Measurements from ENCODE around the gene MMP3.

MMP3 gene

GRCh38 chr11:102793677-102794290 is 49.6 kb downstream of the MMP3 start:
- no peak overlapping the region for H3K27ac ChIP-seq (ENCODE audit: low read length, poor library complexity, severe bottlenecking)
- no peak overlapping the region for H3K9ac ChIP-seq (ENCODE audit: low read length)
- no peak overlapping the region for H4K91ac ChIP-seq (ENCODE audit: low read length)
- H3K4me2 ChIP-seq (ENCODE audit: low read length, poor library complexity, severe bottlenecking) = no peak overlapping the region
- H3K9me3 ChIP-seq (ENCODE audit: control insufficient read depth, low read length) = no peaks in the 10 kb centered on the region
- no peak for DNase-seq
- peaks cover 3% of the 10 kb centered on the region for H3K4me1 ChIP-seq (ENCODE audit: control insufficient read depth, insufficient read depth, low read depth, low read length)
- no peak overlapping the region for H2BK120ac ChIP-seq (ENCODE audit: low read depth, low read length)
- H4K8ac ChIP-seq (ENCODE audit: low read length) = no peak overlapping the region
- H3K4me3 ChIP-seq (ENCODE audit: insufficient read depth in 1 of 2, low read depth in 1 of 2, low read length in 2 of 2) = no peak overlapping the region
- H3K27me3 ChIP-seq (ENCODE audit: control insufficient read depth in 1 of 2, insufficient read depth in 1 of 2, low read length in 2 of 2) = no peaks in the 10 kb centered on the region
- no peak overlapping the region for H2AFZ ChIP-seq (ENCODE audit: low read depth, low read length)
- H3K79me1 ChIP-seq (replicated peaks; ENCODE audit: low read length, poor library complexity, severe bottlenecking) = no peaks in the 10 kb centered on the region
- H2BK5ac ChIP-seq (ENCODE audit: low read depth, low read length, poor library complexity, severe bottlenecking) = no peak overlapping the region
- H2AK5ac ChIP-seq (ENCODE audit: low read length, severe bottlenecking) = no peak overlapping the region
- no peak overlapping the region for H3K4ac ChIP-seq (ENCODE audit: low read depth in 1 of 2, low read length in 2 of 2)
- no peak overlapping the region for H2BK15ac ChIP-seq (ENCODE audit: low read depth, poor library complexity, severe bottlenecking)
- no peak overlapping the region for H3K23ac ChIP-seq (ENCODE audit: low read length in 2 of 2)
- 92% methylated on average over 4 of the region's 6 CpGs for WGBS
- no peak overlapping the region for H3K18ac ChIP-seq (ENCODE audit: low read depth in 1 of 2, low read length in 2 of 2)
- H3K36me3 ChIP-seq (ENCODE audit: control insufficient read depth in 1 of 2, insufficient read depth in 2 of 2, low read depth in 1 of 2, low read length in 2 of 2) = peaks cover 0 to 10% of the 10 kb centered on the region in 2 experiments
- H2BK12ac ChIP-seq (ENCODE audit: low read length in 2 of 2) = no peak overlapping the region
- no peak overlapping the region for H3K14ac ChIP-seq (ENCODE audit: low read length in 2 of 2)

- no peak overlapping the region for H2AK5ac ChIP-seq (ENCODE audit: low read length, severe bottlenecking)
- H3K4me2 ChIP-seq (ENCODE audit: low read length, poor library complexity, severe bottlenecking) = no peak overlapping the region
- no peaks in the 10 kb centered on the region for H3K9me3 ChIP-seq (ENCODE audit: control insufficient read depth, low read length)
- no peaks in the 10 kb centered on the region for H3K79me1 ChIP-seq (replicated peaks; ENCODE audit: low read length, poor library complexity, severe bottlenecking)
- no peak overlapping the region for H3K18ac ChIP-seq (ENCODE audit: low read depth in 1 of 2, low read length in 2 of 2)
- H3K36me3 ChIP-seq (ENCODE audit: control insufficient read depth in 1 of 2, insufficient read depth in 2 of 2, low read depth in 1 of 2, low read length in 2 of 2) = peaks cover 0 to 10% of the 10 kb centered on the region in 2 experiments
- H3K4me1 ChIP-seq (ENCODE audit: control insufficient read depth, insufficient read depth, low read depth, low read length) = peaks cover 1% of the 10 kb centered on the region
- no peak overlapping the region for H3K9ac ChIP-seq (ENCODE audit: low read length)
- no peak overlapping the region for H2BK12ac ChIP-seq (ENCODE audit: low read length in 2 of 2)
- 96% methylated on average over 5 of the region's 5 CpGs for WGBS
- no peak overlapping the region for H3K27ac ChIP-seq (ENCODE audit: low read length, poor library complexity, severe bottlenecking)
- no peak overlapping the region for H2BK5ac ChIP-seq (ENCODE audit: low read depth, low read length, poor library complexity, severe bottlenecking)
- H3K4ac ChIP-seq (ENCODE audit: low read depth in 1 of 2, low read length in 2 of 2) = no peak overlapping the region
- H4K91ac ChIP-seq (ENCODE audit: low read length) = no peak overlapping the region
- no peak overlapping the region for H2BK15ac ChIP-seq (ENCODE audit: low read depth, poor library complexity, severe bottlenecking)
- no peak overlapping the region for H3K23ac ChIP-seq (ENCODE audit: low read length in 2 of 2)
- no peak overlapping the region for H3K14ac ChIP-seq (ENCODE audit: low read length in 2 of 2)
- H2AFZ ChIP-seq (ENCODE audit: low read depth, low read length) = no peak overlapping the region
- no peaks in the 10 kb centered on the region for H3K27me3 ChIP-seq (ENCODE audit: control insufficient read depth in 1 of 2, insufficient read depth in 1 of 2, low read length in 2 of 2)
- no peak overlapping the region for H2BK120ac ChIP-seq (ENCODE audit: low read depth, low read length)
- H3K4me3 ChIP-seq (ENCODE audit: insufficient read depth in 1 of 2, low read depth in 1 of 2, low read length in 2 of 2) = no peak overlapping the region
- DNase-seq = no peak
- H4K8ac ChIP-seq (ENCODE audit: low read length) = no peak overlapping the region
Observed at GRCh38 chr11:102792604-102793003, 50.8 kb downstream of the MMP3 start.

- H3K79me1 ChIP-seq (replicated peaks; ENCODE audit: low read length, poor library complexity, severe bottlenecking) = no peaks in the 10 kb centered on the region
- no peak overlapping the region for H3K4ac ChIP-seq (ENCODE audit: low read depth in 1 of 2, low read length in 2 of 2)
- H3K23ac ChIP-seq (ENCODE audit: low read length in 2 of 2) = no peak overlapping the region
- H3K9ac ChIP-seq (ENCODE audit: low read length) = no peak overlapping the region
- H2BK15ac ChIP-seq (ENCODE audit: low read depth, poor library complexity, severe bottlenecking) = no peak overlapping the region
- H2BK12ac ChIP-seq (ENCODE audit: low read length in 2 of 2) = no peak overlapping the region
- H2BK5ac ChIP-seq (ENCODE audit: low read depth, low read length, poor library complexity, severe bottlenecking) = no peak overlapping the region
- H4K8ac ChIP-seq (ENCODE audit: low read length) = no peak overlapping the region
- no peak overlapping the region for H3K14ac ChIP-seq (ENCODE audit: low read length in 2 of 2)
- H3K27ac ChIP-seq (ENCODE audit: low read length, poor library complexity, severe bottlenecking) = no peak overlapping the region
- no peak overlapping the region for H4K91ac ChIP-seq (ENCODE audit: low read length)
- peaks cover 0 to 10% of the 10 kb centered on the region in 2 experiments for H3K36me3 ChIP-seq (ENCODE audit: control insufficient read depth in 1 of 2, insufficient read depth in 2 of 2, low read depth in 1 of 2, low read length in 2 of 2)
- no peak overlapping the region for H3K18ac ChIP-seq (ENCODE audit: low read depth in 1 of 2, low read length in 2 of 2)
- H3K4me2 ChIP-seq (ENCODE audit: low read length, poor library complexity, severe bottlenecking) = no peak overlapping the region
- WGBS = 70% methylated on average over 4 of the region's 4 CpGs
- no peaks in the 10 kb centered on the region for H3K9me3 ChIP-seq (ENCODE audit: control insufficient read depth, low read length)
- H2BK120ac ChIP-seq (ENCODE audit: low read depth, low read length) = no peak overlapping the region
- no peak for DNase-seq
- H2AFZ ChIP-seq (ENCODE audit: low read depth, low read length) = no peak overlapping the region
- no peak overlapping the region for H3K4me3 ChIP-seq (ENCODE audit: insufficient read depth in 1 of 2, low read depth in 1 of 2, low read length in 2 of 2)
- no peaks in the 10 kb centered on the region for H3K27me3 ChIP-seq (ENCODE audit: control insufficient read depth in 1 of 2, insufficient read depth in 1 of 2, low read length in 2 of 2)
- no peak overlapping the region for H2AK5ac ChIP-seq (ENCODE audit: low read length, severe bottlenecking)
- H3K4me1 ChIP-seq (ENCODE audit: control insufficient read depth, insufficient read depth, low read depth, low read length) = peaks cover 1% of the 10 kb centered on the region
Observed at GRCh38 chr11:102791271-102792036, 52.0 kb downstream of the MMP3 start.

- H3K79me1 ChIP-seq (replicated peaks; ENCODE audit: low read length, poor library complexity, severe bottlenecking) = no peaks in the 10 kb centered on the region
- H3K4me3 ChIP-seq (ENCODE audit: insufficient read depth in 1 of 2, low read depth in 1 of 2, low read length in 2 of 2) = no peak overlapping the region
- no peak overlapping the region for H3K4me2 ChIP-seq (ENCODE audit: low read length, poor library complexity, severe bottlenecking)
- no peak overlapping the region for H2BK15ac ChIP-seq (ENCODE audit: low read depth, poor library complexity, severe bottlenecking)
- H3K4ac ChIP-seq (ENCODE audit: low read depth in 1 of 2, low read length in 2 of 2) = no peak overlapping the region
- H2AK5ac ChIP-seq (ENCODE audit: low read length, severe bottlenecking) = no peak overlapping the region
- H2BK120ac ChIP-seq (ENCODE audit: low read depth, low read length) = no peak overlapping the region
- no peak overlapping the region for H4K91ac ChIP-seq (ENCODE audit: low read length)
- peaks cover 0 to 2% of the 10 kb centered on the region in 2 experiments for H3K36me3 ChIP-seq (ENCODE audit: control insufficient read depth in 1 of 2, insufficient read depth in 2 of 2, low read depth in 1 of 2, low read length in 2 of 2)
- H3K23ac ChIP-seq (ENCODE audit: low read length in 2 of 2) = no peak overlapping the region
- no peak overlapping the region for H2AFZ ChIP-seq (ENCODE audit: low read depth, low read length)
- H4K8ac ChIP-seq (ENCODE audit: low read length) = no peak overlapping the region
- H2BK5ac ChIP-seq (ENCODE audit: low read depth, low read length, poor library complexity, severe bottlenecking) = no peak overlapping the region
- no peaks in the 10 kb centered on the region for H3K27me3 ChIP-seq (ENCODE audit: control insufficient read depth in 1 of 2, insufficient read depth in 1 of 2, low read length in 2 of 2)
- H3K4me1 ChIP-seq (ENCODE audit: control insufficient read depth, insufficient read depth, low read depth, low read length) = peaks cover 1% of the 10 kb centered on the region
- WGBS = 94% methylated on average over 6 of the region's 8 CpGs
- H3K9ac ChIP-seq (ENCODE audit: low read length) = no peak overlapping the region
- no peak overlapping the region for H3K18ac ChIP-seq (ENCODE audit: low read depth in 1 of 2, low read length in 2 of 2)
- H3K9me3 ChIP-seq (ENCODE audit: control insufficient read depth, low read length) = no peaks in the 10 kb centered on the region
- H3K27ac ChIP-seq (ENCODE audit: low read length, poor library complexity, severe bottlenecking) = no peak overlapping the region
- H2BK12ac ChIP-seq (ENCODE audit: low read length in 2 of 2) = no peak overlapping the region
- H3K14ac ChIP-seq (ENCODE audit: low read length in 2 of 2) = no peak overlapping the region
- no peak for DNase-seq
Observed at GRCh38 chr11:102788334-102788995, 54.9 kb downstream of the MMP3 start.
